Fibroblast of lung (primary cell): ENCODE data around the gene BANF2.

Experiments used
- CTCF ChIP-seq, 2 donors: IDR thresholded peaks in 1 of 2; conservative IDR thresholded peaks in 1 of 2; 1 replicate in 1 of 2; 2 replicates in 1 of 2; pipeline ENCODE4 v1.5.1; 2011 to 2012; ENCODE audit warnings: low read length in 2 of 2, control low read depth in 1 of 2, inconsistent platforms in 1 of 2, low read depth in 1 of 2, mild to moderate bottlenecking in 1 of 2
- EZH2 ChIP-seq: IDR thresholded peaks from 2 replicates; pipeline ENCODE4 v1.5.1; 2012; ENCODE audit warnings: low read length, control low read depth, mild to moderate bottlenecking; ENCODE audit errors: missing control alignments

- TF ChIP-seq CTCF (conservative IDR thresholded peaks at IDR 0.05 in 1 of 2, IDR thresholded peaks at IDR 0.05 in 1 of 2; ENCODE audit: low read depth in 1 of 2, low read length in 2 of 2), result no peak
- TF ChIP-seq EZH2, result no peak
Measured at GRCh38 chr20:17783671-17784070, 83.9 kb downstream of the BANF2 start.
